Activated naive CD4-positive, alpha-beta T cell treated with Interleukin-2 at 50 U/mL for 16 hours (primary cell): ENCODE data around the gene ABHD13.
"Not testable (repeated sequence)": the region's sequence is repeated elsewhere in the genome, so short reads cannot be mapped to it uniquely, and the experiment has no call there.

Experiments used
- DNase-seq: peaks from one replicate; pipeline ENCODE4 v3.0.0-alpha.2; 2020

The ABHD13 gene

DNA sequence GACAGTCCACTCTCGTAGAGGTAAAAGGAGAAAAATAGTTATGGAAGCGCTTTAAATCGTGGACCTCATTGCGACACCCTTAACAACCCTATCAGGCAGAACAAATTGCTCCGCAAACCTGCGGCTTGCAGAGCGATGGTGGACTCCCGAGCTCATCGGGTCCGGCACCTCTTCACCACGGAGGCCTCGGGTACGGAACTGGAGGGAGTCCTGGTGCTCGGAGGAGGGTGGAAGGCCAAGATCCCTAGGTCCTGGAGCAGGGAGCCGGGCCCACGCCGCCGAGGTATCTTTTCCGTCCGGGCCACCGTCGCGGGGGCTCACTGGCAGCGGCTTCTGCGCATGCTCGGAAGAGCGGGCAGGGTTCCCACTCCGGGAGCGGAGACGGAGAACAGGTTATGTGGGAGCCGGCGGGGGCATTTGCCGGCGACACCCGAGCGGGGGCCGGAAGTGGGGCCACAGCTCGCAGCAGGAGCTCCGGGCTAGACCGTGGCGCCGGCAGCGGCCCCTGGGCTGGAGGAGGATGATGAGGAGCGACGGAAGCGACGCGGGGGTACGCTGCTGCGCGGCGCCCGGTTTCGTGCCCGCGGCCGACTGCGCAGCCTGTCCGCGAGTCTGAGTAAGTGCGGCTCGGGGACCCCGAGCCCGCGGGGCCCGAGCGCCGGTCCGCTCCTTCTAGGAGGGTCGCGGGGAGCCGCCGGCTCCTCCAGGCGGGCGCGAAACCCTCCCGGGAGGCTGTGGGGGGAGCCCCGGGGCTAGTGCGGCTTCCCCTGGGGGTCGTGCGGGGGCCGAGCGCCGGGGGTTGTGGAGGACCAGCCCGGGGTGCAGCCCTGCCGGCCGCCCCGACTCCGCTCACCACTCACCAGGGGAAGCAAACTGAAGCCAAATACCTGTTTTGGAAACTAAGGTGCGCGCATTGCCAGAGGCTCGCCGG, at the start of gene ABHD13:
Gene ABHD13, plus strand, starts transcription at position 349 of the 931 bp plus-strand sequence. CDS start 10,827 bp downstream, outside the sequence.
- DNase-seq: peak; percentile 91

DNA sequence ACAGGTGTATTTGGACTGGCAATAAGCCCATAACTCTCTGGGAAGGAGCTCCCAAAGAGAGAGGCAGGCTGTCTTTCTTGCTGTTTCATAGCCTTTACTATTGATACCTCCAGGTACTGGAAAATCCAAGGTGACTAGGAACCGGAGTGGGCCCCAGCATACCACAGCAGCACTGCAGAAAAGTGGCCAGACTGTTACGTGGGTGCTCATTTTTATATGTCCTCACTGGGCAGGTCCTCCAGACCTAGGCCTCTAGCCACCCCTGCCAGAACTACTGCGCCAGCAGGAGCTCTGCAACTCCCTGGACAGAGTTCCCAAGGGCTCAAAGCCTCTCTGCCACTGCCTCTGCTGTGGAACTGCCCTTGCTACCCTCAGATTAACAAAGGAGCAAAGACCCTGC, 49.3 kb upstream of the ABHD13 start:
- DNase-seq: no peak

- peak; percentile 59 for DNase-seq
Measured at GRCh38 chr13:108176685-108177274, 41.4 kb upstream of the ABHD13 start.

DNA sequence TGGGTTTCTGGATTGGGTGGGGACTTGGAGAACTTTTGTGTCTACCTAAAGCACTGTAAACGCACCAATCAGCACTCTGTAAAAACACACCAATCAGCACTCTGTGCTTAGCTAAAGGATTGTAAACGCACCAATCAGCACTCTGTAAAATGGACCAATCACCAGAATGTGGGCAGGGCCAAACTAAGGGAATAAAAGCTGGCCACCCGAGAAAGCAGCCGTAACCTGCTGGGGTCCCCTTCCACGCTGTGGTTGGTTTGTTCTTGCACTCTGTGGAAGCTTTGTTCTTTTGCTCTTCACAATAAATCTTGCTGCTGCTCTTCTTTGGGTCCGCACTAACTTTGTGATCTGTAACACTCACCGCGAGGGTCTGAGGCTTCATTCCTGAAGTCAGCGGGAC, 40.1 kb upstream of the ABHD13 start:
- no peak for DNase-seq

DNA sequence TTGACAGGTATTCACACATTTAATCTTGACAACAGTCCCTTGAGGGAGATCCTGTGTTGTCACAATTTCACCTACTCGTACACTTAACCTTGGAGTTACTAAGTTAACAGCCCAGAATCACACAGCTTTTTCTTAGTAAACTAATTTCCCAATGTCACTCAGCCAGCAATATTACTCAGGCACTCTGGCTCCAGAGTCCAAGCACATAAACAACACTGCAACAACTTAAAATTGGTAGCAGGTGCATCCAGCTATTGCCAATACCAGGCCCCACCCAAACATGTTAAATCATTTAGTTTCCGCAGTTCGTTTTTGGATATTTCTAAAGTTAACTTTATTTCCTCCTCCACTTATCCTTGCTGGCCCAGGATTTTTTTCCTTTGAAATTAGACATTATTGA, 35.5 kb upstream of the ABHD13 start:
- DNase-seq: no peak

- no peak for DNase-seq
Measured at GRCh38 chr13:108185223-108185622, 33.0 kb upstream of the ABHD13 start.

GRCh38 chr13:108188260-108188659, 29.9 kb upstream of the ABHD13 start:
- DNase-seq: no peak

DNA sequence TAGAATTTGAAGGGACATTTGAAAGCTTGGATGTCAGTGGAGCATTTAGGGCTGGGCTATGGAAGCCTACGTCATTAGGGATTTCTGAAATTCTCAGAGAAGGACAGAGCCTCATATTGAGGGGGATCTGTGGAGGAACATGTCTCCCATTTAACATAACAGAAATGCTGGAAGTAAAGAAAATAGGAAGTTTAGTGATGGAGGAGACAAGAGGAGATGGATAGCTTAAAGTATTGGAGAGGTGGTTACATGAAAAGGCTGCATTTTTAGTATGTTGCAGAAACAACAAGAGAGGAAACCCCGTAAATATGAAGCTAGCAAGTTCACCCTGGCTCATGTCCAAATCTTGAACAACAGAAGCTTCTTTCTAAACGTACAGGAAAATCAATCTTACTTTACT, 27.3 kb upstream of the ABHD13 start:
- DNase-seq: no peak

GRCh38 chr13:108193806-108194205, 24.4 kb upstream of the ABHD13 start:
- no peak for DNase-seq

- no peak for DNase-seq
Measured at GRCh38 chr13:108194435-108194936, 23.7 kb upstream of the ABHD13 start.

- no peak for DNase-seq
Measured at GRCh38 chr13:108195146-108195545, 23.0 kb upstream of the ABHD13 start.

DNA sequence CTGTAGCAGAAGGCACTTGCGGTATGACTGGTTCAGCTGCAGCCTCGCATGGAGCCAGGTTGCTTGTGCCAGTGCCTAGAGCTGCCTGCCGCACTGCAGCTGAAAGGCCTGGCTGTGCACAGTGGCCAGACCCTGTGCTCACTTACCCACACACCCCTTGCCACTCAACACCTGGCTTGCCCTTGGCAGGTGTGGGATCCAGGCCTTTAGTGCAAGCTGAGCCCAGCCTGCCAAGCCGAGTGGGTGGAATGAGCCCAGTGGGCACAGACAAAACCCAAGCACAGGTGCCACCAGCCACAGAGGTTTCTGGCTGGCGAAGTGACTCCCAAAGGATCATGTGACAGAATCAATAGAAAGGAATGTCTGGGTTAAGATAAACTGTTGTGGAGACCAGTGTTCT, 22.3 kb upstream of the ABHD13 start:
- DNase-seq: no peak

- no peak for DNase-seq
Measured at GRCh38 chr13:108200781-108201398, 17.3 kb upstream of the ABHD13 start.

DNA sequence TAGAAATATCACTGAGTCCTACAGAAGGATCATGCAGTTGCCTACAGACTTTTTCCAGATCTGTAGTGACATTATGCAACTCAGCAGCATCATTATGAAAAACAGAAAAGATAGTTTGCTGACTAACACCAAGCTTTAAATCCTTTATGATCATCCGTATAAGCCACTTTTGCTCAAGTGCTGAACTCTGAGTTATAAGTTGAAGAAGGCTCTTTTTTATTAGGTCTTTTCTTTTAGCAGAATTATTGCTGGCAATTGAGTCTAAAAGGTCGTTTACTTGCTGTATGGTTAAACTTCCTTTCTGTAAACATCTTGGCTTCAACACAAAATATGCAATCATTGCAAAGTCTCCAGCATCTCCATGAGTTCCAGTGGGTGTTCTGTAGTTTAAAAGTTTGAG, 7.6 kb upstream of the ABHD13 start:
- DNase-seq: no peak

GRCh38 chr13:108212886-108213285, 5.3 kb upstream of the ABHD13 start:
- no peak for DNase-seq

- no peak for DNase-seq
Measured at GRCh38 chr13:108213946-108214345, 4.2 kb upstream of the ABHD13 start.

- peak; percentile 9 for DNase-seq
Measured at GRCh38 chr13:108214441-108215271, 3.5 kb upstream of the ABHD13 start.

DNA sequence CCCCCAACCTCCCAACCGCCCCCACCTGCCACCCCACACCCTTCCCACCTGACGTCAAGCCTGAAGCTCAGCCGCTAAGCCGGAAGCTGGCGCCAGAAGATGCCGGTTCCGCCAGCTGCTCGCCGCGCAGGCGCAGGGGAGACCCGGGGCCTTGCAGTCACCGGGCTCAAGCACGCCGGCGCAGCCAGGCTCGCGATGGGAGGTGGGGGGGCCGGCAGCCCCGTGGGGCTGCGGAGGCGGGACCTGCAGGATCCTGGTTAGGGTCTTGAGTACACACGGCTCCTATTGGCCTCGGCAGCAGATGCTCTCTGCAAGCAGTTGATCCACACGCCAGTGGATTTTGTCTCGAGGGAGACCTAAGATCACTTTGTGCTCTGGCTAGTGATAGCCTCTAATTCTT, 2.8 kb upstream of the ABHD13 start, which contains the start of gene LIG4:
Gene LIG4, minus strand, starts transcription at position 101 of the 400 bp plus-strand sequence. CDS start 4,268 bp downstream, outside the sequence.
- DNase-seq: peak; percentile 91

DNA sequence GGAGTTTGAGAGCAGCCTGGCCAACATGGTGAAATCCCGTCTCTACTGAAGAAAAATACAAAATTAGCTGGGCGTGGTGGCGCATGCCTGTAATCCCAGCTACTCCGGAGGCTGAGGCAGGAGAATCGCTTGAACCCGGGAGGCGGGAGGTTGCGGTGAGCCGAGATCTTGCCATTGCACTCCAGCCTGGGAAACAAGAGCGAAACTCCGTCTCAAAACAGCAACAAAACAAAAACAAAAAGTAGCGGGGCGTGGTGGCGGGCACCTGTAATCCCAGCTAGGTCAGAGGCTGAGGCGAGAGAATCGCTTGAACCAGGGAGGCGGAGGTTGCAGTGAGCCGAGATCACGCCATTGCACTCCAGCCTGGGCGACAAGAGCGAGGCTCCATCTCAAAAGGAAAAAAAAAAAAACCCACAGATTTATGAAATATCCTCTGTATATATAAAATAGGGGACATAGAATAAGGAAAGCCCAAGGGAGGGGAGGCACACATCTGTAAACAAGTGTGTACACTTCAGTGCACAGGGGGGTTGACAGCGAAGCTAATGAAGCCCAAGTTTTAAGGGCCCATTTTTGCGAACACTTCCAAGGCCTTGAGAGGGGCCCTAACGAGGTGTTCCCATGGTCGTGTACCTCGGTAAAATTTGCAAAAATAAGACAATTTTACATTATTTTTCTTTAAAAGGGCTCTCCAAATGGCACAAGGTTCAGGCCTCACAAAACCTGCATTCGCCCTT, 717 bp upstream of the ABHD13 start:
- DNase-seq: not testable (repeated sequence)

DNA sequence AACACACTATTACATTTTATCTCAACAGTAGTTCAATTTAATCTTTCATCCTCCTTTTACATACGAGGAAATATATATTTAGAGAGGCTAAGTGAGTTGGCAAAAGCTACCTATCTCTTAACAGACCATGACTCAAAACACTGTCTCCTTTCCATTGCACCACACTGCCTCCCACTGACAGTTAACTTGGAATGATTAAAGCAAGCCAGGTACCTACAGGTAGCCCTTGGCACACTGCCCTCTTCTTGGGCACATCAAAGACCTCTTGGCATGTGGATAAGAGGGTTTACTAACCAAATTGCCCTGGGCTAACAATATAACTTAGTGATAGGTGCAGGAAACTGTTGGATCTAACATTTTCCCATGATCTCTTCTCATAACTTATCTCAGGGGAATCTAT, 1.8 kb downstream of the ABHD13 start:
- peak; percentile 19 for DNase-seq

- no peak for DNase-seq
Measured at GRCh38 chr13:108223687-108224503, 5.7 kb downstream of the ABHD13 start.
